GM19043 (cell line): ENCODE measurements around the gene SRRM3.
"Not testable (repeated sequence)": the region's sequence is repeated elsewhere in the genome, so short reads cannot be mapped to it uniquely, and the experiment has no call there.

Experiments used
- ATAC-seq: cut with Tn5 transposase; IDR thresholded peaks from one replicate; pipeline ENCODE4 v1.9.1; 2021; ENCODE audit warnings: low read depth; ENCODE audit not compliant: unreplicated experiment

Gene SRRM3

GRCh38 chr7:76261329-76261728 lies 59.6 kb downstream of the SRRM3 start:
- ATAC-seq = no peak

GRCh38 chr7:76261931-76262330 lies 60.2 kb downstream of the SRRM3 start:
- ATAC-seq = no peak

GRCh38 chr7:76262683-76263402 lies 61.1 kb downstream of the SRRM3 start:
- no peak for ATAC-seq

GRCh38 chr7:76265299-76265698 lies 63.6 kb downstream of the SRRM3 start:
- ATAC-seq = no peak

- ATAC-seq = no peak
Observed at GRCh38 chr7:76267107-76267893, 65.6 kb downstream of the SRRM3 start.

GRCh38 chr7:76267894-76268183 lies 66.1 kb downstream of the SRRM3 start:
- ATAC-seq = no peak

GRCh38 chr7:76268376-76268775 lies 66.7 kb downstream of the SRRM3 start:
- ATAC-seq = no peak

GRCh38 chr7:76269895-76270294 lies 68.2 kb downstream of the SRRM3 start:
- ATAC-seq = no peak

- ATAC-seq = not testable (repeated sequence)
Observed at GRCh38 chr7:76271384-76271783, 69.7 kb downstream of the SRRM3 start.

GRCh38 chr7:76272142-76272541 lies 70.4 kb downstream of the SRRM3 start:
- ATAC-seq = no peak

GRCh38 chr7:76272851-76273497 lies 71.3 kb downstream of the SRRM3 start:
- no peak for ATAC-seq

GRCh38 chr7:76273503-76273902 lies 71.8 kb downstream of the SRRM3 start:
- ATAC-seq = no peak

- no peak for ATAC-seq
Observed at GRCh38 chr7:76278540-76278939, 76.8 kb downstream of the SRRM3 start.

GRCh38 chr7:76280408-76280807 lies 78.7 kb downstream of the SRRM3 start:
- no peak for ATAC-seq

GRCh38 chr7:76281006-76281705 lies 79.5 kb downstream of the SRRM3 start:
- no peak for ATAC-seq

GRCh38 chr7:76281706-76282343 lies 80.1 kb downstream of the SRRM3 start:
- ATAC-seq = no peak

- no peak for ATAC-seq
Observed at GRCh38 chr7:76282344-76283253, 80.9 kb downstream of the SRRM3 start.

GRCh38 chr7:76283254-76284159 lies 81.8 kb downstream of the SRRM3 start:
- no peak for ATAC-seq
